Common myeloid progenitor, CD34-positive (primary cell): Measurements from ENCODE around the gene RALY.
"Not testable (repeated sequence)": the region's sequence is repeated elsewhere in the genome, so short reads cannot be mapped to it uniquely, and the experiment has no call there.

Experiments
- CTCF ChIA-PET: fragments of 350-600 bp; sonication (Branson Sonifier 250); formaldehyde crosslinking; loops from one replicate; lab custom pipeline; 2021; ENCODE audit warnings: antibody characterized with exemption; lab: Charles Lee
- POLR2A ChIA-PET: fragments of 350-600 bp; sonication (Branson Sonifier 250); formaldehyde crosslinking; loops from one replicate; lab custom pipeline; 2021; ENCODE audit warnings: antibody characterized with exemption; lab: Charles Lee
- DNase-seq, 3 donors: peaks; one replicate each; pipeline versions ENCODE4 v3.0.0 to v3.0.0-alpha.2; 2013
- H3K27ac ChIP-seq, 2 experiments: 1 replicate in 1 of 2; 2 replicates in 1 of 2; pipeline ENCODE4 v1.7.0; 2013; ENCODE audit warnings: inconsistent platforms in 2 of 2, low read length in 2 of 2, mild to moderate bottlenecking in 2 of 2, low read depth in 1 of 2, moderate library complexity in 1 of 2; ENCODE audit not compliant: severe bottlenecking in 2 of 2, insufficient read depth in 1 of 2, poor library complexity in 1 of 2
- H3K27me3 ChIP-seq, 5 experiments: replicated peaks in 2 of 5; 1 replicate in 3 of 5; 2 replicates in 2 of 5; pipeline versions ENCODE4 v1.6.1 to v1.7.0; 2013; ENCODE audit warnings: low read length in 4 of 5, mild to moderate bottlenecking in 2 of 5, moderate library complexity in 2 of 5, inconsistent platforms in 1 of 5; ENCODE audit not compliant: insufficient read depth in 5 of 5, control insufficient read depth in 4 of 5
- H3K36me3 ChIP-seq, 4 experiments: 1 replicate in 2 of 4; 2 replicates in 2 of 4; pipeline versions ENCODE4 v1.6.1 to v1.7.0; 2013; ENCODE audit warnings: low read length in 3 of 4, control low read depth in 1 of 4, mild to moderate bottlenecking in 1 of 4; ENCODE audit not compliant: control insufficient read depth in 4 of 4, insufficient read depth in 4 of 4
- H3K4me1 ChIP-seq, 4 experiments: 1 replicate in 3 of 4; 2 replicates in 1 of 4; pipeline versions ENCODE4 v1.6.1 to v1.7.1; 2013; ENCODE audit warnings: low read length in 3 of 4, mild to moderate bottlenecking in 3 of 4, control low read depth in 1 of 4, inconsistent platforms in 1 of 4, moderate library complexity in 1 of 4; ENCODE audit not compliant: control insufficient read depth in 4 of 4, insufficient read depth in 4 of 4; ENCODE audit errors: control extremely low read depth in 1 of 4
- H3K4me3 ChIP-seq, 7 experiments: 1 replicate in 4 of 7; 2 replicates in 3 of 7; pipeline versions ENCODE4 v1.5.1 to v1.7.0; 2013; ENCODE audit warnings: mild to moderate bottlenecking in 7 of 7, low read length in 6 of 7, moderate library complexity in 6 of 7, inconsistent platforms in 2 of 7, low read depth in 2 of 7, control low read depth in 1 of 7; ENCODE audit not compliant: insufficient read depth in 4 of 7, control insufficient read depth in 1 of 7; ENCODE audit errors: extremely low read depth in 1 of 7
- H3K9me3 ChIP-seq, 5 experiments: 1 replicate in 4 of 5; 2 replicates in 1 of 5; pipeline versions ENCODE4 v1.6.1 to v1.7.1; 2013; ENCODE audit warnings: low read length in 4 of 5, mild to moderate bottlenecking in 2 of 5, inconsistent platforms in 1 of 5, low read depth in 1 of 5, moderate library complexity in 1 of 5; ENCODE audit not compliant: control insufficient read depth in 4 of 5, insufficient read depth in 2 of 5; ENCODE audit errors: control extremely low read depth in 1 of 5
- WGBS: methylation state at CpG from one replicate; pipeline ENCODE4 v1.1.5; 2013; ENCODE audit not compliant: insufficient coverage; 5-methylcytosine and 5-hydroxymethylcytosine counted together

RALY gene

GRCh38 chr20:34123309-34123708 lies 129.6 kb downstream of the RALY start:
- Histone ChIP-seq H3K27me3 (no peaks in the 10 kb centered on the region), H3K4me3 (no peak overlapping the region), H3K27ac (no peak overlapping the region), H3K9me3 (no peaks in the 10 kb centered on the region), H3K36me3 (no peaks in the 10 kb centered on the region), H3K4me1 (no peaks in the 10 kb centered on the region)
- CTCF ChIA-PET, result interaction anchor here (1.0 kb wide), 1 partner anchor 54 kb away, joined by 4 read pairs; no protein-coding TSS in a partner anchor
- DNase-seq, result no peak
- POLR2A ChIA-PET, result no interaction called here

DNA sequence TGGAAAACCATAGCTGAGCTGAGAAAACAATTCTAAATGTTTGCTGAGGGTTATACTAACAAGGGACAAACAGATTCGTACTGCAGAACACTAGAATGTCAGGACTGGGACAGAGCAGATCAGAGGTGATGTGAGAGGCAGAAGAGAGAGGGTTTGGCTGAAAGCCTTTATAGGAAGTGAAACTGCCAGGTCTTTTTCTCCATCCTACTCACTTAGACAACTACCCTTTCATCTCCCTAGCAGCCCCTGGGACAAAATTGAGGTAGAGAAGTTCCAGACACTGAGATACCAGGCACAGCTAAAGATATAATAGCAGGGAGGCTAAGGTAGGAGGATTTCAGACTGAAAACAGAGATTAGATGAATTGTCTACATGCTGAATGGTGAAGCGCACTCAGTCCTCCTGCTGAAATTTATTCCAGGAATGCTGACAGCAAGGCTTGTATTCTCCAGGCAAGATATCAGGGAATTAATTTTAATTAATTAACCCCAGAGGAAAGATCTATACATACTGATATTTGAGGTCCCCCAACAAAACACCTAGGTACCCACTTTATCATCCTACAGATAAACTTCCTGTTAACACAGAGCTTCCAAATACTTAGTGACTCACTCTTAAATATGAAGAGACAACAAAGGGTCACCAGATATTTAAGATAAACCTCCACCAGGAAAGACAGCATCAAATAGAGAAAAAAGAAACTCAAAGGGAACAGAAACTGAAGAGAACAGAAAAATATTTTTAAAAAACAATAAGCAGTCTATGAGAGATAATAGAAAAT lies 130.9 kb downstream of the RALY start:
- no peak overlapping the region for H3K4me3 ChIP-seq
- ChIA-PET CTCF (interaction anchor here (1.6 kb wide), 1 partner anchor 11 kb away, joined by 3 read pairs; no protein-coding TSS in a partner anchor), POLR2A (interaction anchor here (1.5 kb wide), 1 partner anchor 12 kb away, joined by 12 read pairs; the partner anchor contains the start of gene EIF2S2)
- no peak overlapping the region for H3K27ac ChIP-seq
- DNase-seq, result no peak
- H3K4me1 ChIP-seq, result peaks cover 0 to 4% (median 1%) of the 10 kb centered on the region in 4 experiments
- H3K9me3 ChIP-seq, result no peaks in the 10 kb centered on the region
- H3K36me3 ChIP-seq, result no peaks in the 10 kb centered on the region
- no peaks in the 10 kb centered on the region for H3K27me3 ChIP-seq
- no CpG with 5 or more reads among the region's 2 CpGs for WGBS

- Histone ChIP-seq H3K36me3 (no peaks in the 10 kb centered on the region), H3K4me3 (no peak overlapping the region), H3K4me1 (peaks cover 0 to 4% (median 1%) of the 10 kb centered on the region in 4 experiments), H3K9me3 (no peaks in the 10 kb centered on the region), H3K27me3 (no peaks in the 10 kb centered on the region), H3K27ac (no peak overlapping the region)
- CTCF ChIA-PET, result interaction anchor here (1.0 to 1.2 kb wide), 5 partner anchors 10 to 194 kb away, joined by 3 to 5 read pairs (median 3); partner anchors contain the start of gene EIF2S2
- 82% methylated on average over 9 of the region's 10 CpGs for WGBS
- POLR2A ChIA-PET, result no interaction called here
- peak; percentile 24 to 61 (median 31) for DNase-seq
These were observed 134.1 kb downstream of the RALY start for GRCh38 chr20:34127792-34128191.

- CTCF ChIA-PET, result interaction anchor here (0.7 to 2.5 kb wide), 7 partner anchors 10 to 355 kb away, joined by 3 to 11 read pairs (median 3); no protein-coding TSS in a partner anchor
- no peak overlapping the region for H3K27ac ChIP-seq
- peak; percentile 63 to 82 (median 79) for DNase-seq
- POLR2A ChIA-PET, result interaction anchor here (0.6 kb wide), 1 partner anchor 17 kb away, joined by 3 read pairs; no protein-coding TSS in a partner anchor
- H3K4me3 ChIP-seq, result peak overlapping the region in 3 of 7 experiments; percentile 32 to 54 (median 36)
- peaks cover 0 to 4% (median 1%) of the 10 kb centered on the region in 4 experiments for H3K4me1 ChIP-seq
- no peaks in the 10 kb centered on the region for H3K27me3 ChIP-seq
- WGBS, result no CpG with 5 or more reads among the region's 10 CpGs
- no peaks in the 10 kb centered on the region for H3K9me3 ChIP-seq
- no peaks in the 10 kb centered on the region for H3K36me3 ChIP-seq
These were observed 135.9 kb downstream of the RALY start for GRCh38 chr20:34129518-34130162.

- peaks cover 0 to 4% (median 1%) of the 10 kb centered on the region in 4 experiments for H3K4me1 ChIP-seq
- ChIA-PET CTCF (interaction anchor here (2.5 kb wide), 1 partner anchor 62 kb away, joined by 11 read pairs; no protein-coding TSS in a partner anchor), POLR2A (no interaction called here)
- no peaks in the 10 kb centered on the region for H3K27me3 ChIP-seq
- H3K4me3 ChIP-seq, result no peak overlapping the region
- no CpG with 5 or more reads among the region's 4 CpGs for WGBS
- H3K36me3 ChIP-seq, result no peaks in the 10 kb centered on the region
- DNase-seq, result no peak
- H3K27ac ChIP-seq, result no peak overlapping the region
- no peaks in the 10 kb centered on the region for H3K9me3 ChIP-seq
These were observed 137.8 kb downstream of the RALY start for GRCh38 chr20:34131491-34131890.

DNA sequence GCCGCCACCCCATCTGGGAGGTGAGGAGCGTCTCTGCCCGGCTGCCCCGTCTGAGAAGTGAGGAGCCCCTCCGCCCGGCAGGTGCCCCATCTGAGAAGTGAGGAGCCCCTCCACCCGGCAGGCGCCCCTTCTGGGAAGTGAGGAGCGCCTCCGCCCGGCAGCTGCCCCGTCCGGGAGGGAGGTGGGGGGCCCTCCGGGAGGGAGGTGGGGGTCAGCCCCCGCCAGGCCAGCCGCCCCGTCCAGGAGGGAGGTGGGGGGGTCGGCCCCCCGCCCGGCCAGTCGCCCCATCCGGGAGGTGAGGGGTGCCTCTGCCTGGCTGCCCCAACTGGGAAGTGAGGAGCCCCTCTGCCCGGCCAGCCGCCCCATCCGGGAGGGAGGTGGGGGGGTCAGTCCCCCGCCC lies 138.8 kb downstream of the RALY start:
- H3K4me1 ChIP-seq, H3K4me3 ChIP-seq, H3K36me3 ChIP-seq, DNase-seq, H3K27me3 ChIP-seq, CTCF ChIA-PET, H3K9me3 ChIP-seq, H3K27ac ChIP-seq: not testable (repeated sequence)
- WGBS, result 97% methylated on average over 9 of the region's 26 CpGs
- POLR2A ChIA-PET, result interaction anchor here (0.6 kb wide), 1 partner anchor 95 kb away, joined by 3 read pairs; no protein-coding TSS in a partner anchor
